ENCODE measurements around the gene PLPPR3.

The PLPPR3 gene

GRCh38 chr19:821825-822503 is at the start of gene PLPPR3:
Gene PLPPR3 (minus strand): TSS chr19:821955. CDS start chr19:821559, 396 bp downstream.
- Histone ChIP-seq H3K27me3 (ENCODE audit: low read length) (no peaks in the 10 kb centered on the region), H3K4me2 (ENCODE audit: low read depth, low read length, poor library complexity, severe bottlenecking) (no peak within 1 kb of the TSS), H3K27ac (ENCODE audit: low read depth, low read length) (no peak within 1 kb of the TSS), H3K4me3 (ENCODE audit: insufficient read depth, low read length, poor library complexity, severe bottlenecking) (no peak within 1 kb of the TSS), H2AFZ (ENCODE audit: low read depth, low read length, severe bottlenecking) (no peak within 1 kb of the TSS), H3F3A (ENCODE audit: insufficient read depth) (no peaks in the 10 kb centered on the region), H4K20me1 (ENCODE audit: low read depth, low read length) (no peaks in the 10 kb centered on the region), H3K9me3 (ENCODE audit: insufficient read depth, low read length) (no peaks in the 10 kb centered on the region), H3K79me2 (ENCODE audit: insufficient read depth, low read length) (no peaks in the 10 kb centered on the region), H3K36me3 (ENCODE audit: low read length) (no peaks in the 10 kb centered on the region), H3K9me2 (replicated peaks; ENCODE audit: insufficient read depth, low read length) (no peaks in the 10 kb centered on the region), H3K9ac (ENCODE audit: low read length) (no peak within 1 kb of the TSS)
- no peak for TF ChIP-seq EZH2phosphoT487 (conservative IDR thresholded peaks at IDR 0.05; ENCODE audit: low read length)
- TF ChIP-seq, protein P1, sequence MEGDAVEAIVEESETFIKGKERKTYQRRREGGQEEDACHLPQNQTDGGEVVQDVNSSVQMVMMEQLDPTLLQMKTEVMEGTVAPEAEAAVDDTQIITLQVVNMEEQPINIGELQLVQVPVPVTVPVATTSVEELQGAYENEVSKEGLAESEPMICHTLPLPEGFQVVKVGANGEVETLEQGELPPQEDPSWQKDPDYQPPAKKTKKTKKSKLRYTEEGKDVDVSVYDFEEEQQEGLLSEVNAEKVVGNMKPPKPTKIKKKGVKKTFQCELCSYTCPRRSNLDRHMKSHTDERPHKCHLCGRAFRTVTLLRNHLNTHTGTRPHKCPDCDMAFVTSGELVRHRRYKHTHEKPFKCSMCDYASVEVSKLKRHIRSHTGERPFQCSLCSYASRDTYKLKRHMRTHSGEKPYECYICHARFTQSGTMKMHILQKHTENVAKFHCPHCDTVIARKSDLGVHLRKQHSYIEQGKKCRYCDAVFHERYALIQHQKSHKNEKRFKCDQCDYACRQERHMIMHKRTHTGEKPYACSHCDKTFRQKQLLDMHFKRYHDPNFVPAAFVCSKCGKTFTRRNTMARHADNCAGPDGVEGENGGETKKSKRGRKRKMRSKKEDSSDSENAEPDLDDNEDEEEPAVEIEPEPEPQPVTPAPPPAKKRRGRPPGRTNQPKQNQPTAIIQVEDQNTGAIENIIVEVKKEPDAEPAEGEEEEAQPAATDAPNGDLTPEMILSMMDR (IDR thresholded peaks at IDR 0.05; ENCODE audit: insufficient read depth, low read length, poor library complexity, severe bottlenecking), result no peak

GRCh38 chr19:870963-871401 is 49.2 kb upstream of the PLPPR3 start:
- Histone ChIP-seq H3K27me3 (ENCODE audit: low read length) (no peaks in the 10 kb centered on the region), H2AFZ (ENCODE audit: low read depth, low read length, severe bottlenecking) (no peak overlapping the region), H3K79me2 (ENCODE audit: insufficient read depth, low read length) (no peaks in the 10 kb centered on the region), H3K27ac (ENCODE audit: low read depth, low read length) (no peak overlapping the region), H3K36me3 (ENCODE audit: low read length) (no peaks in the 10 kb centered on the region), H3K9ac (ENCODE audit: low read length) (no peak overlapping the region), H3K4me3 (ENCODE audit: insufficient read depth, low read length, poor library complexity, severe bottlenecking) (no peak overlapping the region), H4K20me1 (ENCODE audit: low read depth, low read length) (no peaks in the 10 kb centered on the region), H3F3A (ENCODE audit: insufficient read depth) (no peaks in the 10 kb centered on the region), H3K9me2 (replicated peaks; ENCODE audit: insufficient read depth, low read length) (no peaks in the 10 kb centered on the region), H3K4me2 (ENCODE audit: low read depth, low read length, poor library complexity, severe bottlenecking) (no peak overlapping the region), H3K9me3 (ENCODE audit: insufficient read depth, low read length) (no peaks in the 10 kb centered on the region)
- TF ChIP-seq, protein P1 (IDR thresholded peaks at IDR 0.05; ENCODE audit: insufficient read depth, low read length, poor library complexity, severe bottlenecking), result no peak
- no peak for TF ChIP-seq EZH2phosphoT487 (conservative IDR thresholded peaks at IDR 0.05; ENCODE audit: low read length)

DNA sequence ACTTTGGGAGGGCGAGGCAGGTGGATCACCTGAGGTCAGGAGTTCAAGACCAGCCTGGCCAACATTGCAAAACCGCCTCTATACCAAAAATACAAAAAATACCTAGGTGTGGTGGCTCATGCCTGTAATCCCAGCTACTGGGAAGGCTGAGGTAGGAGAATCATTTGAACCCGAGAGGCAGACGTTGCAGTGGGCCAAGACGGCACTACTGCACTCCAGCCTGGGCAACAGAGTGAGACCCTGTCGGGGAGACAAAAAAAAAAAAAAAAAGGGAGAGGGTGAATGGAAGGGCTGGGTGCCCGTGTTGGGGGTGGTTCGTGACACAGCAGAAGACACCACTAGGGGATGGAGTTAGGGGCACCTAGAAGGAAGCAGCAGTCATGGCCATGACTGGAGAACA is 48.6 kb upstream of the PLPPR3 start:
- Histone ChIP-seq H4K20me1 (ENCODE audit: low read depth, low read length) (no peaks in the 10 kb centered on the region), H3K9me2 (replicated peaks; ENCODE audit: insufficient read depth, low read length) (no peaks in the 10 kb centered on the region), H3K9ac (ENCODE audit: low read length) (no peak overlapping the region), H3K4me2 (ENCODE audit: low read depth, low read length, poor library complexity, severe bottlenecking) (no peak overlapping the region), H3K4me3 (ENCODE audit: insufficient read depth, low read length, poor library complexity, severe bottlenecking) (no peak overlapping the region), H2AFZ (ENCODE audit: low read depth, low read length, severe bottlenecking) (no peak overlapping the region), H3K27ac (ENCODE audit: low read depth, low read length) (no peak overlapping the region), H3K27me3 (ENCODE audit: low read length) (no peaks in the 10 kb centered on the region), H3K36me3 (ENCODE audit: low read length) (no peaks in the 10 kb centered on the region), H3K79me2 (ENCODE audit: insufficient read depth, low read length) (no peaks in the 10 kb centered on the region), H3F3A (ENCODE audit: insufficient read depth) (no peaks in the 10 kb centered on the region), H3K9me3 (ENCODE audit: insufficient read depth, low read length) (no peaks in the 10 kb centered on the region)
- TF ChIP-seq, protein P1 (IDR thresholded peaks at IDR 0.05; ENCODE audit: insufficient read depth, low read length, poor library complexity, severe bottlenecking), result no peak
- TF ChIP-seq EZH2phosphoT487 (conservative IDR thresholded peaks at IDR 0.05; ENCODE audit: low read length), result no peak

All from SU-DHL-6 (cell line).